Measurements from ENCODE around the gene C5AR2.
"Not testable (repeated sequence)": the region's sequence is repeated elsewhere in the genome, so short reads cannot be mapped to it uniquely, and the experiment has no call there.

C5AR2 gene

GRCh38 chr19:47363758-47364531, 32.0 kb downstream of the C5AR2 start:
- no peak for DNase-seq (ENCODE audit: low read depth)

DNA sequence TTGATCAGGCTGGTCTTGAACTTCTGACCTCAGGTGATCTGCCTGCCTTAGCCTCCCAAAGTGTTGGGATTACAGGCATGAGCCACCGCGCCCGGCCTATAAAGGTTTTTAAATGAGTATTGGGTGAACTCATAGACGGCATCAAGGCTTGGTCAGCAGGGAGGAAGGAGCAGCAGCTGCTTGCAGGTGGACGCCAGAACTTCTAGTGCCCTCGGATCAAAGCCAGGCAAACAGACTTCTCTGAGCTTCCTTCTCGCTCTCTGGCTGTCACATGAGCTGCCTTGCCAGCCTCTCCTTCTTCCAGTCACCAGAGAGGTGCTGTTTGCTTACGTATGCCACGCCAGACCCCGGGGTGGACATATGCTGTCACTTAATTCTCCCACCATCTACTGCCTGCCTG, 33.5 kb downstream of the C5AR2 start:
- not testable (repeated sequence) for H3K4me3 ChIP-seq (ENCODE audit: low read depth, low read length); DNase-seq (ENCODE audit: low read depth)

More at GRCh38 chr19:47363758-47364531, 32.0 kb downstream of the C5AR2 start:
- H3K4me3 ChIP-seq (ENCODE audit: low read depth, low read length), result no peak overlapping the region
- no peak for TF ChIP-seq CTCF (IDR thresholded peaks at IDR 0.05; ENCODE audit: control insufficient read depth, extremely low read depth, insufficient read depth)

DNA sequence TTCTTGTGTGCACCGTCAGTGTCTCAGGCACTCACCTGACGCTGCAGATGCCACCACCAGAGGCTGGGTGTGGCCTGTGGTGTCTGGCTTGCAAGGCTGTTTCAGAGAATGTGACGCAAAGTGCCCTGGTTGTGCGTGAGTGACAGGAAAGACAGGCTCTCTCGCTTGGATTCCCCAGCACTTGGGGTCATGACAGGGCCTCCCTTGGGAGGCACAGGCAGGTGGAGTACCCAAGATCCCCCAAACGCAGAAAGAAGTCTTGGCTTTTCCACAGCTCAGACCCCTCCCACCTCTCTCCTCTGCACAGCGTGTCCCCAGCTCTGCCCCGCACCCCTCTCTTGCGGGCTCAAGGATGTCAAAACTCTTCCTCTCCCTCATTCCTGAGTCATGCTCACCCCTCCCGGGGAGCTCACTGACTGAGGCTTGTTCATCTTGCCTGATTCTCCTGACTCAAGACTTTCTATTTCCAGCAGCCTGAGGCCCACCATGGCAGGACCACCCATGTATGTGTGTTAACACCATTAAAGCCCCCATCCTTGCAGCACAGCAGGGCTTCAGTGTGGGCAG, 38.2 kb downstream of the C5AR2 start:
- no peak for DNase-seq (ENCODE audit: low read depth)
- no peak for TF ChIP-seq CTCF (IDR thresholded peaks at IDR 0.05; ENCODE audit: control insufficient read depth, extremely low read depth, insufficient read depth)

DNA sequence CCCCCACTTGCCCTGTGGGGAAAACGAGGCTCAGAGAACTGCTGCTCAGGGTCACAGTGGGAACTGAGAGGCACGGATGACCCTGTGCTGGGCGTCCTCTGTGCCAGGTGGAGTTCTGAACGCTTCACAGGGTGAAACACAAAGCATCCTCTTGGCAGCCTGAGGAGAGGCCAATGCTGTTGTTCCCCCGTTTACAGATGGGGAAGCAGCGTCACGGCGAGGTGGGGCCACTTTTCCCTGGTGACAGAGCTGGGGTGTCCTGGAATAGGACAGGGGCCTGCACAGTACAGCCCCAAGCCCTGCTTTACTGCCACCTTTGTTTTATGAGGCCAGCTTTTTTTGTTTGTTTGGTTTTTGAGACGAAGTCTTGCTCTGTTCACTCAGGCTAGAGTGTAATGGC, 39.3 kb downstream of the C5AR2 start:
- DNase-seq (ENCODE audit: low read depth), result no peak
- H3K4me3 ChIP-seq (ENCODE audit: low read depth, low read length), result no peak overlapping the region
- no peak for TF ChIP-seq CTCF (IDR thresholded peaks at IDR 0.05; ENCODE audit: control insufficient read depth, extremely low read depth, insufficient read depth)

More for the DNA sequence above, 38.2 kb downstream of the C5AR2 start:
- H3K4me3 ChIP-seq (ENCODE audit: low read depth, low read length), result no peak overlapping the region

DNA sequence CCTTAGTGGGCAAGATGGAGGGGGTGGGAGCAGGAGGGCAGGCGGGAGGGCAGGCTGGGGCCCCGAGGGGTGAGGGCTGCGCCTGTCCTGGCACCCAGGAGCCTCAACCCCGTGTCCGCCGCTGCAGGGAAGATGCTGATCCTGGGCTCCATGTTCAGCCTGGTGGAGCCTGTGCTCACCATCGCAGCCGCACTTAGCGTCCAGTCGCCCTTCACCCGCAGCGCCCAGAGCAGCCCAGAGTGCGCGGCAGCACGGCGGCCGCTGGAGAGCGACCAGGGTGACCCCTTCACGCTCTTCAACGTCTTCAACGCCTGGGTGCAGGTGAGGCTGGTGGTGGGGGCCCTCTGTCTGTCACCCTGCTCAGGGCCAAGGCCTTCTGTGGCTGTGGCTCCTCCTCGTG, 40.6 kb downstream of the C5AR2 start:
- no peak for TF ChIP-seq CTCF (IDR thresholded peaks at IDR 0.05; ENCODE audit: control insufficient read depth, extremely low read depth, insufficient read depth)
- no peak for DNase-seq (ENCODE audit: low read depth)

GRCh38 chr19:47373246-47374240, 41.6 kb downstream of the C5AR2 start:
- no peak for DNase-seq (ENCODE audit: low read depth)
- no peak overlapping the region for H3K4me3 ChIP-seq (ENCODE audit: low read depth, low read length)
- TF ChIP-seq CTCF (IDR thresholded peaks at IDR 0.05; ENCODE audit: control insufficient read depth, extremely low read depth, insufficient read depth), result no peak

More for the DNA sequence above, 40.6 kb downstream of the C5AR2 start:
- no peak overlapping the region for H3K4me3 ChIP-seq (ENCODE audit: low read depth, low read length)

Data from LNCaP clone FGC (cell line).